Chondrocyte (in vitro differentiated cells): ENCODE data around the gene MED16. TPM values are rescaled to one million over a fixed set of nuclear protein-coding genes. Genes with fewer than 3 reads are reported as not detected.

Source experiments
- DNase-seq: peaks from one replicate; pipeline ENCODE4 v3.0.0; 2021; ENCODE audit warnings: mixed read lengths, low spot score
- H3K27ac Mint-ChIP-seq: one replicate; pipeline ENCODE4 v1.8.0; 2021; ENCODE audit warnings: mild to moderate bottlenecking, moderate library complexity, mixed read lengths; ENCODE audit not compliant: unreplicated experiment
- H3K27me3 Mint-ChIP-seq: 2 replicates; pipeline ENCODE4 v1.8.0; 2021; ENCODE audit warnings: low read depth, mixed read lengths
- H3K36me3 Mint-ChIP-seq: 2 replicates; pipeline ENCODE4 v1.8.0; 2021; ENCODE audit warnings: low read depth, mixed read lengths
- H3K4me1 Mint-ChIP-seq: 2 replicates; pipeline ENCODE4 v1.8.0; 2021; ENCODE audit warnings: low read depth, mild to moderate bottlenecking, mixed read lengths
- H3K4me3 Mint-ChIP-seq: one replicate; pipeline ENCODE4 v1.8.0; 2021; ENCODE audit warnings: mild to moderate bottlenecking, moderate library complexity, mixed read lengths; ENCODE audit not compliant: unreplicated experiment
- H3K9me3 Mint-ChIP-seq: 2 replicates; pipeline ENCODE4 v1.8.0; 2021; ENCODE audit warnings: low read depth, mixed read lengths
- total RNA-seq: library from RNA; stranded (reverse); gene quantifications from 3 replicates; pipeline ENCODE4 v1.2.1, GENCODE V29; 2021
- TF ChIP-seq, protein P1 (sequence below): fragments of 200-600 bp; sonication (generic); IDR thresholded peaks from 2 replicates; pipeline ENCODE4 v1.5.0; 2021; ENCODE audit warnings: antibody characterized with exemption, mild to moderate bottlenecking, moderate library complexity

MED16 gene
- total RNA-seq, 1 donor from 2014 or later: 47.0 TPM

DNA sequence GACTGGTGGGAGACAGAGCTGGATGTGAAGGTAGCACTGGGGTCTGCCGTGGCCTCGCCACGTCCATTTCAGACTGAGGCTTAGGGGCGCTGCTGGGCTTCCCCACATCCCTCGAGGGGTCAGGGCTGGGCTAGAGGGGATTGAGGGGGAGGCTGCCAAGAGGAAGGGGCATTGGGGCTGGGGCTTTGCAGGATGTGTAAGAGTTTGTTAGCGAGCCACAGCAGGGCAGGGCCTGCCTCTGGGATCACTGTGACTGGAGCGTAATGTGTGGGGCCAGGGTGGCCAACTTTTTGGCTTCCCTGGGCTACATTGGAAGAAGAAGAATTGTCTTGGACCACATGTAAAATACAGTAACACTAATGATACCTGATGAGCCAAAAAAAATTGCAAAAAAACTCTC is 46.9 kb upstream of the MED16 start:
- no peaks in the 10 kb centered on the region for H3K9me3 Mint-ChIP-seq
- TF ChIP-seq, protein P1, sequence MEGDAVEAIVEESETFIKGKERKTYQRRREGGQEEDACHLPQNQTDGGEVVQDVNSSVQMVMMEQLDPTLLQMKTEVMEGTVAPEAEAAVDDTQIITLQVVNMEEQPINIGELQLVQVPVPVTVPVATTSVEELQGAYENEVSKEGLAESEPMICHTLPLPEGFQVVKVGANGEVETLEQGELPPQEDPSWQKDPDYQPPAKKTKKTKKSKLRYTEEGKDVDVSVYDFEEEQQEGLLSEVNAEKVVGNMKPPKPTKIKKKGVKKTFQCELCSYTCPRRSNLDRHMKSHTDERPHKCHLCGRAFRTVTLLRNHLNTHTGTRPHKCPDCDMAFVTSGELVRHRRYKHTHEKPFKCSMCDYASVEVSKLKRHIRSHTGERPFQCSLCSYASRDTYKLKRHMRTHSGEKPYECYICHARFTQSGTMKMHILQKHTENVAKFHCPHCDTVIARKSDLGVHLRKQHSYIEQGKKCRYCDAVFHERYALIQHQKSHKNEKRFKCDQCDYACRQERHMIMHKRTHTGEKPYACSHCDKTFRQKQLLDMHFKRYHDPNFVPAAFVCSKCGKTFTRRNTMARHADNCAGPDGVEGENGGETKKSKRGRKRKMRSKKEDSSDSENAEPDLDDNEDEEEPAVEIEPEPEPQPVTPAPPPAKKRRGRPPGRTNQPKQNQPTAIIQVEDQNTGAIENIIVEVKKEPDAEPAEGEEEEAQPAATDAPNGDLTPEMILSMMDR: no peak
- H3K27ac Mint-ChIP-seq: no peak overlapping the region
- no peaks in the 10 kb centered on the region for H3K27me3 Mint-ChIP-seq
- peaks cover 2% of the 10 kb centered on the region for H3K36me3 Mint-ChIP-seq
- H3K4me3 Mint-ChIP-seq: no peak overlapping the region
- H3K4me1 Mint-ChIP-seq: peaks cover 18% of the 10 kb centered on the region
- no peak for DNase-seq

DNA sequence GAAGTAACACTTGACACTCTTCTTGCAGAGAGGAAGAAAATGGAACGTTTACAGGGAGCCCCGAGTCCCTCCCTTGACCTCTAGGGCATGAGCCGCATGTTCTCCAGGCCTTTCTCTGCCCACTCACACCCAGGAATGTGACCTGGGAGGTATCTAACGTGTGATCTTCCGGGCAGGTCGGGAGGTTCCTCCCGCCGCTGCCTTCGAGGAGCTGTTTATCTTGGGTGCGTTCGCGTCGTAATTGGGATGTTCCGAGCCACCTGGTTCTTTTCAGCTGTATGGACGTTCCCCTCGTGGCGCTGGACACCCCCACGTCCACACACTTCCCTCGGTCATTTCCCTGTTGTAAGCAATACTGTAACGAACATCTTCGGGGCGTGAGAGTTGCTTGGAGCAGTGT is 46.5 kb upstream of the MED16 start:
- DNase-seq: no peak
- H3K36me3 Mint-ChIP-seq: peaks cover 2% of the 10 kb centered on the region
- H3K27me3 Mint-ChIP-seq: no peaks in the 10 kb centered on the region
- no peak overlapping the region for H3K4me3 Mint-ChIP-seq
- TF ChIP-seq, protein P1: no peak
- no peaks in the 10 kb centered on the region for H3K9me3 Mint-ChIP-seq
- H3K4me1 Mint-ChIP-seq: peaks cover 23% of the 10 kb centered on the region
- no peak overlapping the region for H3K27ac Mint-ChIP-seq

- TF ChIP-seq, protein P1: no peak
- Mint-ChIP-seq H3K4me1 (peaks cover 32% of the 10 kb centered on the region), H3K9me3 (no peaks in the 10 kb centered on the region), H3K36me3 (peaks cover 2% of the 10 kb centered on the region), H3K27me3 (no peaks in the 10 kb centered on the region), H3K4me3 (no peak overlapping the region), H3K27ac (no peak overlapping the region)
- no peak for DNase-seq
Observed at GRCh38 chr19:938233-938923, 45.4 kb upstream of the MED16 start.

DNA sequence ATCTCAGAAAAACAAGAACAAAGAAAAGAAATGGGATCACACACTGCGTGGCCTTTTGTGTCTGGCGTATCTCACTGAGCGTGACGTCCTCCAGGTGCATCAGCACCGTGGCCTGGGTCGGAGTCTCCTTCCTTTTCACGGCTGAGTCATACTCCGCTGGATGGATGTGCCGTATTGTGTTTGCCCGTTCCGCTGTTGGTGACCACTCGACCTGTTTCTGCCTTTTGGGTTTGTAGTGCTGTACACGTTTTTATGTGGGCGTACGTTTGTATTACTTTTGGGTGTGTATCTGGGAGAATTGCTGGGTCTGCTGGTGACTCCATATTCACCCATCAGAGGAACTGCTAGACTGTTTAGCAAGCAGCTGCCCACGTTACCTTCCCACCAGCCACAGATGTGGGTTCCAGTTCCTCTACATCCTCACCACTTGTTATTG is 44.3 kb upstream of the MED16 start:
- TF ChIP-seq, protein P1: no peak
- Mint-ChIP-seq H3K27me3 (no peaks in the 10 kb centered on the region), H3K4me3 (no peak overlapping the region), H3K9me3 (no peaks in the 10 kb centered on the region), H3K4me1 (peaks cover 40% of the 10 kb centered on the region), H3K27ac (no peak overlapping the region), H3K36me3 (peaks cover 2% of the 10 kb centered on the region)
- no peak for DNase-seq

DNA sequence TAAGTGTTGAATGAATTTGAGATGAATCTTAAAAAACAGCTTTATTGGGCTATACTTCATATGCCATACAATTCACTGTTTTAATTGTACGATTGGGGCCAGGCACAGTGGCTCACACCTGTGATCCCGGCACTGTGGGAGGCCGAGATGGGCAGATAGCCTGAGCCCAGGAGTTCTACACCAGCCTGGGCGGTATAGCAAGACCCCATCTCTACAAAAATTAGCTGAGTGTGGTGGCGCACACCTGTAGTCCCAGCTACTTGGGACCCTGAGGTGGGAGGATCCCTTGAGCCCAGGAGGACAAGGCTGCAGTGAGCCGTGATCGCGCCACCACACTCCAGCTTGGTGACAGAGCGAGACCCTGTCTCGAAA is 43.2 kb upstream of the MED16 start:
- Mint-ChIP-seq H3K4me1 (peaks cover 38% of the 10 kb centered on the region), H3K36me3 (no peaks in the 10 kb centered on the region), H3K27ac (no peak overlapping the region), H3K9me3 (no peaks in the 10 kb centered on the region), H3K4me3 (no peak overlapping the region), H3K27me3 (no peaks in the 10 kb centered on the region)
- DNase-seq: no peak
- TF ChIP-seq, protein P1: no peak
